PC-3 (cell line): Measurements from ENCODE around the gene TSPAN11. TPM values are rescaled to one million over a fixed set of nuclear protein-coding genes. Genes with fewer than 3 reads are reported as not detected.

Experiments used
- ATAC-seq: fragments of 200-7000 bp; cut with Tn5 transposase; 2 replicates; pipeline ENCODE4 v1.9.1; 2020; ENCODE audit warnings: mild to moderate bottlenecking, moderate library complexity
- BruUV-seq: library from RNA; stranded (reverse); fragments of 400-500 nt; replicated peaks from 2 replicates; lab custom pipeline; 2021; lab: Mats Ljungman, UMichigan
- CTCF ChIA-PET: fragments of 300-600 bp; sonication (Branson Sonifier 250); formaldehyde crosslinking; loops from one replicate; lab custom pipeline; 2022; ENCODE audit warnings: antibody characterized with exemption; lab: Charles Lee
- POLR2A ChIA-PET: fragments of 300-600 bp; sonication (Branson Sonifier 250); formaldehyde crosslinking; loops from one replicate; lab custom pipeline; 2022; ENCODE audit warnings: antibody characterized with exemption; ENCODE audit not compliant: unreplicated experiment; lab: Charles Lee
- DNase-seq: peaks from one replicate; pipeline ENCODE4 v3.0.0-alpha.2; 2015
- H2AFZ ChIP-seq: fragments of 300-600 bp; sonication (generic); 2 replicates; pipeline ENCODE4 v1.6.0; 2016; ENCODE audit warnings: antibody characterized with exemption, low read length
- H3F3A ChIP-seq: fragments of 300-600 bp; sonication (generic); one replicate; pipeline ENCODE4 v1.6.0; 2017; ENCODE audit warnings: antibody characterized with exemption, low read length, control low read depth, mild to moderate bottlenecking; ENCODE audit not compliant: unreplicated experiment
- H3K27ac ChIP-seq: fragments of 300-600 bp; sonication (generic); 2 replicates; pipeline ENCODE4 v1.5.1; 2016; ENCODE audit warnings: mild to moderate bottlenecking, low read length
- H3K27me3 ChIP-seq: fragments of 300-600 bp; sonication (generic); 2 replicates; pipeline ENCODE4 v1.6.1; 2016; ENCODE audit warnings: low read length, mixed read lengths
- H3K36me3 ChIP-seq: fragments of 300-600 bp; sonication (generic); 2 replicates; pipeline ENCODE4 v1.6.1; 2016; ENCODE audit warnings: low read depth, mixed run types, low read length, mixed read lengths
- H3K4me1 ChIP-seq: fragments of 300-600 bp; sonication (generic); 2 replicates; pipeline ENCODE4 v1.5.1; 2016; ENCODE audit warnings: low read length; ENCODE audit not compliant: insufficient read depth
- H3K4me2 ChIP-seq: fragments of 300-600 bp; sonication (generic); 2 replicates; pipeline ENCODE4 v1.6.0; 2016; ENCODE audit warnings: low read length
- H3K4me3 ChIP-seq: fragments of 300-600 bp; sonication (generic); 2 replicates; pipeline ENCODE4 v1.5.1; 2016; ENCODE audit warnings: mild to moderate bottlenecking, low read length, mixed read lengths
- H3K79me2 ChIP-seq: fragments of 300-600 bp; sonication (generic); 2 replicates; pipeline ENCODE4 v1.6.1; 2017; ENCODE audit warnings: low read length, mixed read lengths
- H3K9ac ChIP-seq: fragments of 300-600 bp; sonication (generic); 2 replicates; pipeline ENCODE4 v1.6.0; 2016; ENCODE audit warnings: mild to moderate bottlenecking, low read length
- H3K9me2 ChIP-seq: fragments of 300-600 bp; sonication (generic); replicated peaks from 2 replicates; pipeline ENCODE4 v1.6.1; 2016; ENCODE audit warnings: mixed run types, low read length, mixed read lengths
- H3K9me3 ChIP-seq: fragments of 300-600 bp; sonication (generic); 2 replicates; pipeline ENCODE4 v1.6.1; 2016; ENCODE audit warnings: low read length, mixed read lengths
- H4K20me1 ChIP-seq: fragments of 300-600 bp; sonication (generic); 2 replicates; pipeline ENCODE4 v1.6.1; 2016; ENCODE audit warnings: low read length, mixed read lengths
- CTCF ChIP-seq: fragments of 300-600 bp; sonication (generic); conservative IDR thresholded peaks from 2 replicates; pipeline ENCODE4 v1.5.1; 2017; ENCODE audit warnings: antibody characterized with exemption, low read depth, mild to moderate bottlenecking, low read length
- EZH2 ChIP-seq: fragments of 300-600 bp; sonication (generic); IDR thresholded peaks from one replicate; pipeline ENCODE4 v1.6.1; 2017; ENCODE audit warnings: antibody characterized with exemption, mild to moderate bottlenecking, low read length; ENCODE audit not compliant: unreplicated experiment
- EZH2phosphoT487 ChIP-seq: fragments of 300-600 bp; sonication (generic); IDR thresholded peaks from 2 replicates; pipeline ENCODE4 v1.6.1; 2018; ENCODE audit warnings: mild to moderate bottlenecking, antibody characterized with exemption, low read length, borderline replicate concordance
- intact Hi-C: fragments of 100-400 bp; cut with micrococcal nuclease; formaldehyde crosslinking; loops from 2 replicates; pipeline ENCODE4 v1.9.0; 2023
- total RNA-seq: library from RNA; depleted of rRNA; stranded (reverse); fragments of >200 nt; gene quantifications from 2 replicates; pipeline ENCODE4 v1.2.3, GENCODE V29; 2014

Gene TSPAN11
- total RNA-seq, 1 experiment from 2014 or later = not detected

DNA sequence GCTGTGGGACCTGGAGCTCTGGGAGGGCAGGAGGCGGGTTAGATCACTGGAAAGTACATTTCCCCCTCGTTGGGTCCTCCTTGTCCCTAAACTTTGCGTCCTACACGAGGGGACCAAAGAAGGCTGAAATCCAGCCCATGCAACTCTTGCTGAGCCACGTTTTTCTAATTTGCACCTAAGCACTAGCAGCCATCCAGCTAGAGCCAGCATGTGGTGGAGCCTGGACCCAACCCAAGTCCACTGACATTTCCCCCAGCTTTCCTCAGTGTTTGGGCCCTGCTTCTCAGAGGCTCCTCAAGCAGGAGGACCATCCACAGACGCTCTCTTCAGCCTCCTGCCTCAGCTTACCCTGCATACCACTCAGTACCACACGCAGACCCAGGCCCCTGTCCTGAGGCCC, 49.7 kb downstream of the TSPAN11 start:
- no peak for ATAC-seq

DNA sequence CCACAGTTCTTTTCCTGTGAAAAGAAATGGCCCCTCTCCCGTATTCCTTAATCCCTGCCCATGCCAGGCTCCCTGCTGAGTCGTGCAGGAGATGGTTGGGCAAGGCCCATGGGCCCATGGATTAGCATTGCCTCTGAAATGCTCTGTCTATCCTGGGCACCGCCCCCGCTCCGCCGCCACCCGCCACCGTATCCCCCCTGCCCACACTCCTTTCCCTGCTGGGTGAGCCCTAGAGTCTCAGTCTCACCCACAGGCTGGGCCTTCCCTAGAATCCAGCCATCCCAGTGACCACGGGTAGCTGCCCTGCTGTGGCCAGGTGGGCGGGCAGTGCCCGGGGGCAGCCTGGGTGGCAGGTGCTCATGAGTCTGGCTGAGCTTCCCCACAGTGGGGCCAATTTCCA, 50.6 kb downstream of the TSPAN11 start:
- BruUV-seq = no TSS peak
- Histone ChIP-seq H3F3A (no peaks in the 10 kb centered on the region), H3K9ac (no peak overlapping the region)

More for the DNA sequence above, 49.7 kb downstream of the TSPAN11 start:
- no peak overlapping the region for H3K27ac ChIP-seq
- H3K9me2 ChIP-seq = no peaks in the 10 kb centered on the region
- DNase-seq = no peak
- no peaks in the 10 kb centered on the region for H3K27me3 ChIP-seq
- H3K36me3 ChIP-seq = no peaks in the 10 kb centered on the region
- no peaks in the 10 kb centered on the region for H4K20me1 ChIP-seq
- no peak overlapping the region for H3K4me2 ChIP-seq
- H3K4me3 ChIP-seq = no peak overlapping the region
- TF ChIP-seq EZH2phosphoT487 = no peak
- no peak for TF ChIP-seq EZH2
- no peak for TF ChIP-seq CTCF
- H3F3A ChIP-seq = no peaks in the 10 kb centered on the region
- H2AFZ ChIP-seq = no peak overlapping the region
- no peaks in the 10 kb centered on the region for H3K9me3 ChIP-seq
- intact Hi-C loops = no loop called here
- H3K79me2 ChIP-seq = no peaks in the 10 kb centered on the region
- ChIA-PET CTCF (no interaction called here), POLR2A (no interaction called here)
- no peak overlapping the region for H3K9ac ChIP-seq
- peaks cover 5% of the 10 kb centered on the region; the same call in 1 of the 2 replicates for H3K4me1 ChIP-seq
- BruUV-seq = no TSS peak

DNA sequence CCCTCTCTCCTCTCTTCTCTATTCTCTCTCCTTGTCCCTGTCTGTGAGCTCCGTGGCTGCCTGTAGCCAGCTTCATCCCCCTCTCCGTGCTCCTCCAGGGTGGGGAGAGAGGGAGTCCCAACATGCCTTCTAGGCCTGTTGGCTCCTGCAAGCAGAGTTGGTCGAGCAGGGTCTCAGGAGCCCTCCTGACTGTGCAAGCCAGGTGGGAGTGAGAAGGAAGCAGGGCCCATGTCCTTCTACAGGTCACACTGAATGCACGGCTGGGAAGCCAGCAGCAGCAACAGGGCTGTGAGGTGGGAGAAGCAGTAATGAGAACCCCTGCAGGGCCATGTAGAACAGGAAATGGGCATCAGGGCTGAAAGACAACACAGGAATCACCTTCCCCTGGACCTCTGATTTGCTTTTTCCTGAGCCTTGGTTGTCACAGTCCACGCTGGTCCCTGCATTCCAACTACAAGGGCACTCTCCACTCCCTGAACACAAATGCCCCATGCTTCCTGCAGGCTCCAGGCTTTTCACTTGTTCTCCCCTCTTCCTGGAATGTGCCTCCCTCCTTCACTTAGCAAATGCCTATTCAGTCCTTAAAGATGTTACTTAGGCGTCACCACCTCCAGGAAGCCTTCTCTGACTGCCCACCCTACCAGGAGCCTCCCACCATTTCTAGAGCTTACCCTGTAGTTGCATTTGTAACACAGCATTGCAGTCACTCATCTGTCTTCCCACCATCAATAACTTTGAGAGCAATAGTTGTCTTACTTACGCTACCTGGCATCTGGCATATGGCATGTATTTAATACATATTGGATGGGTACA, 51.2 kb downstream of the TSPAN11 start:
- Histone ChIP-seq H4K20me1 (no peaks in the 10 kb centered on the region), H3K4me1 (peaks cover 4% of the 10 kb centered on the region; the same call in 1 of the 2 replicates), H3K9ac (no peak overlapping the region), H3K27me3 (no peaks in the 10 kb centered on the region), H3K4me3 (no peak overlapping the region), H3K9me2 (no peaks in the 10 kb centered on the region), H2AFZ (no peak overlapping the region), H3F3A (no peaks in the 10 kb centered on the region), H3K79me2 (no peaks in the 10 kb centered on the region), H3K36me3 (no peaks in the 10 kb centered on the region), H3K9me3 (no peaks in the 10 kb centered on the region), H3K27ac (no peak overlapping the region), H3K4me2 (no peak overlapping the region)
- ATAC-seq (no peak), DNase-seq (no peak)
- POLR2A ChIA-PET = no interaction called here
- TF ChIP-seq EZH2phosphoT487 = no peak
- TF ChIP-seq EZH2 = no peak
- no peak for TF ChIP-seq CTCF
- intact Hi-C loops = no loop called here
- BruUV-seq = no TSS peak
- CTCF ChIA-PET = no interaction called here

More for the DNA sequence above, 50.6 kb downstream of the TSPAN11 start:
- Histone ChIP-seq H4K20me1 (no peaks in the 10 kb centered on the region), H3K4me1 (peaks cover 4% of the 10 kb centered on the region; the same call in 1 of the 2 replicates), H2AFZ (no peak overlapping the region), H3K27ac (no peak overlapping the region), H3K79me2 (no peaks in the 10 kb centered on the region), H3K9me2 (no peaks in the 10 kb centered on the region), H3K9me3 (no peaks in the 10 kb centered on the region), H3K4me3 (no peak overlapping the region), H3K27me3 (no peaks in the 10 kb centered on the region), H3K36me3 (no peaks in the 10 kb centered on the region), H3K4me2 (no peak overlapping the region)
- no peak for TF ChIP-seq EZH2phosphoT487
- DNase-seq = no peak
- no peak for ATAC-seq
- ChIA-PET POLR2A (no interaction called here), CTCF (no interaction called here)
- intact Hi-C loops = no loop called here
